22Rv1 (cell line): ENCODE data around the gene ARHGEF2.

Source experiments
- ZFX ChIP-seq: fragments of 450-650 bp; IDR thresholded peaks from 2 replicates; pipeline ENCODE4 v1.6.1; 2017; ENCODE audit warnings: antibody characterized with exemption, borderline replicate concordance
- TF ChIP-seq, protein P1 (sequence below): fragments of 450-650 bp; IDR thresholded peaks from 2 replicates; pipeline ENCODE4 v1.5.1; 2017; ENCODE audit warnings: mild to moderate bottlenecking

DNA sequence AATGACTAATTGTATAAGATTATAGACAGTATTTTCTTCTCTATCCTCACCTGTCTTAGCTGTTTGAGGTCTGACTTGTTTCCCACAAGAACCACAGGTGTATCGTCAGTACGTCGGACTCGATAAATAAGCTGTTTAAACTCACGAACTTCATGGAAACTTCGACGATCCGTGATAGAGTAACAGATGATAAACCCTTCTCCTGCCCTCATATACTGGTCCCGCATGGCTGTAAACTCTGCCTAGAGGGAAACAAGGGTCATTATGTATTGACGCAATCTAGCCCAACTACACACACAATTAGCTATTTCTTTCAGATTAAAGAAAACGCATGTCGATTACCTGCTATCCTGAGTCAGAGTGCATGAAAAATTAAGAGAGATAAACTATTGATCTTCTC, 74.1 kb downstream of the ARHGEF2 start:
- TF ChIP-seq, protein P1, sequence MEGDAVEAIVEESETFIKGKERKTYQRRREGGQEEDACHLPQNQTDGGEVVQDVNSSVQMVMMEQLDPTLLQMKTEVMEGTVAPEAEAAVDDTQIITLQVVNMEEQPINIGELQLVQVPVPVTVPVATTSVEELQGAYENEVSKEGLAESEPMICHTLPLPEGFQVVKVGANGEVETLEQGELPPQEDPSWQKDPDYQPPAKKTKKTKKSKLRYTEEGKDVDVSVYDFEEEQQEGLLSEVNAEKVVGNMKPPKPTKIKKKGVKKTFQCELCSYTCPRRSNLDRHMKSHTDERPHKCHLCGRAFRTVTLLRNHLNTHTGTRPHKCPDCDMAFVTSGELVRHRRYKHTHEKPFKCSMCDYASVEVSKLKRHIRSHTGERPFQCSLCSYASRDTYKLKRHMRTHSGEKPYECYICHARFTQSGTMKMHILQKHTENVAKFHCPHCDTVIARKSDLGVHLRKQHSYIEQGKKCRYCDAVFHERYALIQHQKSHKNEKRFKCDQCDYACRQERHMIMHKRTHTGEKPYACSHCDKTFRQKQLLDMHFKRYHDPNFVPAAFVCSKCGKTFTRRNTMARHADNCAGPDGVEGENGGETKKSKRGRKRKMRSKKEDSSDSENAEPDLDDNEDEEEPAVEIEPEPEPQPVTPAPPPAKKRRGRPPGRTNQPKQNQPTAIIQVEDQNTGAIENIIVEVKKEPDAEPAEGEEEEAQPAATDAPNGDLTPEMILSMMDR, result no peak
- TF ChIP-seq ZFX, result no peak
